H1 (cell line): ENCODE measurements around the gene OR5D13. TPM values are rescaled to one million over a fixed set of nuclear protein-coding genes. Genes with fewer than 3 reads are reported as not detected.

ENCODE experiments used
- ATF2 ChIP-seq: IDR thresholded peaks from 2 replicates; pipeline ENCODE4 v1.6.1; 2012; ENCODE audit warnings: low read length, inconsistent platforms
- KDM4A ChIP-seq: IDR thresholded peaks from one replicate; pipeline ENCODE4 v1.7.1; 2012; ENCODE audit warnings: low read depth, mild to moderate bottlenecking, moderate library complexity, low read length, inconsistent platforms; ENCODE audit not compliant: severe bottlenecking
- polyA plus RNA-seq, 7 experiments: library from polyadenylated mRNA; depleted of rRNA in 3 of 7; stranded (reverse) in 5 of 7; unstranded in 2 of 7; fragments of >200 nt in 5 of 7; fragments of 200-250 nt in 2 of 7; gene quantifications; 1 replicate in 5 of 7; 2 replicates in 1 of 7; 4 replicates in 1 of 7; pipeline versions ENCODE4 v1.2.1 to v1.2.3, GENCODE V29; 2011 to 2013; ENCODE audit warnings: missing spikeins in 2 of 7, mixed read lengths in 2 of 7
- total RNA-seq: library from RNA; stranded (reverse); fragmentation: NEBNext Ultra II Directional; extraction: Animal tissue kit (Norgen Biotek cat#: 25700); gene quantifications from 2 replicates; pipeline ENCODE4 v1.2.1, GENCODE V29; 2021

OR5D13 gene
- total and polyA plus RNA-seq, 2 of the 8 experiments (the other 6 are each of a cell fraction or from before 2014, with no cell fraction given), result not detected

GRCh38 chr11:55793321-55793720, 20.1 kb downstream of the OR5D13 start (continued):
- no peak for TF ChIP-seq ATF2
- TF ChIP-seq KDM4A, result no peak
